DLD1 (cell line): ENCODE measurements around the gene CFAP45.

ENCODE experiments used
- in situ Hi-C: cut with HindIII; loops from 2 replicates; pipeline ENCODE4 v1.10.0; 2017; ENCODE audit warnings: low sequenced_read_pairs

CFAP45 gene

DNA sequence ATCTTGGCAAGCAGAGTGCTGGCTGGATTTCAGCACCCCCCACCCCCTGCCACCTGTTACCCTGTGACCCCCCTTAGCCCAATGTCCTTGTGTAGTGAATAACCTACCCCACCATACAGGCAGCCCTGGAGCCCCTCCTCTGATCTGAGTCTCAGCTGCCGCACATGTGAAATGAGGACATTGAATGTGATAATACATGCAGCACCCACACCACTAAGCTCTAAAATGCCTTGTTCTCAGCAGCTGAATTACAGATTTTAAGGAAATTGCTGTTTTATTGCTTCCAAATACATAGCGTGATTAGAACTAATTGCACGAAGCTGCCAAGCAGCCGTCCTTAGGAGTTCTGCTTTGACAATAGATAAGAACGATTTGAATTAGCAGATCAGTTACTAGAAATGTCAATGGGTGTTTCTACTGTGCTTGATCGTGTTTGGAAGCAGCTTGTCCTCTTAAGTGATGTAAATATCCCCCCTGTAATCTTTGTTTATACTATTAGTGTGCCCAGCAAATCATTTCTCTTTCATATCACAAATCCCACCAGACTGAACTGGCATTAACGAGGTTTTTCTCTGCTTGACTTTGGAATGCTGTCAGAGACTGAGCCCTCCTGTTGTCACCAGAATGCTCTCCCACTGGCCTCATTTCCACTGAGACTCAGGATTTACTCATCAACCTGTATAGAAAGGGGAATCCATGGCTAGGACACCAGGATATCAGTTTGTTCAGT lies 68.4 kb downstream of the CFAP45 start:
- in situ Hi-C loops, result no loop called here

DNA sequence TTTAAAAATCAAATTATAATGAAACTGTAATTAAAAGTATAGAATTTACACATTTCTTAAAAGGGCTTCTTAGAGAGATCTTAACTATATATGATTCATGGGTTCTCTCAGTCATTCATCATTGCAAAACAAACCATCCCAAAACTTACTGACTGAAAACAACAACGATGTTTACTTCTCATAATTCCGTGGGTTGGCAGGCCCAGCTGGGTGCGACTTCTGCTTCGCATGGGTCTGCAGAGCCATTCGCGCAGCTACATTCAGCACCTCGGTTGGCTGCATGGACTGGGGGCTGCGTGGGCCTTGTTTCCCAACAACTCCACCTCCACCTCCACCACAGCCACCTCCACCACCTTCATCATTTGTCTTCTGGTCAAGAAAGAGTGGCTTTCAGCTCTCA lies 69.2 kb downstream of the CFAP45 start:
- in situ Hi-C loops, result no loop called here

DNA sequence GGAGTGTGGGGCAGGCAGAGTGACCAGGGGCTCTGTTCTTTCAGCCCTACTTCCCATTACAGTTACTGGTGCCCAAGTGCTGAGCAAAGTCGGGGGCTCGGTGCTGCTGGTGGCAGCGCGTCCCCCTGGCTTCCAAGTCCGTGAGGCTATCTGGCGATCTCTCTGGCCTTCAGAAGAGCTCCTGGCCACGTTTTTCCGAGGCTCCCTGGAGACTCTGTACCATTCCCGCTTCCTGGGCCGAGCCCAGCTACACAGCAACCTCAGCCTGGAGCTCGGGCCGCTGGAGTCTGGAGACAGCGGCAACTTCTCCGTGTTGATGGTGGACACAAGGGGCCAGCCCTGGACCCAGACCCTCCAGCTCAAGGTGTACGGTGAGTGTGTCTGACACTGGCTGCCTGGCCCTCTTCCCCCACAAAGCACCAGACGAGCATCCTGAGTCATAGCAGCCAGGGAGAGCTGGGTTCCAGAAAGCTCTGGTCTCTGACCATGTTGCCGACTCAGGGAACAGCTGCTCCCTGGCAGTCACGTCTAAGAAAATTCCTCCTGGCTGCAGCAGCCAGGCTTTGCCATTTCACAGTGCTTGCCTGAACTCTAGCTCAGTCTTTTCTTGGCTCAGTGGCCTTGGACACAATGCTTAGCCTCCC lies 70.0 kb downstream of the CFAP45 start:
- in situ Hi-C loops, result no loop called here

DNA sequence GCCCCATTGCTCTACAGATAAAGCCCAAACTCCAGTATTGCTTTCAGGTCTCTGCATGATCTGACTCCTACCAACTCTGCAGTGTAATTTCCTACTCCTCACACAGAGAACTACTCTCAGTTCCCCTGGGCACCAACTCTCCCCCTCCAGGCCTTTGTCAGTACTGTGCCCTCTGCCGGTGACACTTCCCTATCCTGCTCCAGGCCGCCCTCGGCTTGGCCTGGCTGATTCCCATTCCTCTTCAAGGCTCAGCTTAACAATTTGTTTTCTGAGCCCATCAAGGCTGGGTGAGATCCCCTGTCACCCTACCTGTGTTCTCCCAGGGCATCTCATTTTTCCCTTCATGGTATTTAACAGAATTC lies 70.7 kb downstream of the CFAP45 start:
- in situ Hi-C loops, result no loop called here

DNA sequence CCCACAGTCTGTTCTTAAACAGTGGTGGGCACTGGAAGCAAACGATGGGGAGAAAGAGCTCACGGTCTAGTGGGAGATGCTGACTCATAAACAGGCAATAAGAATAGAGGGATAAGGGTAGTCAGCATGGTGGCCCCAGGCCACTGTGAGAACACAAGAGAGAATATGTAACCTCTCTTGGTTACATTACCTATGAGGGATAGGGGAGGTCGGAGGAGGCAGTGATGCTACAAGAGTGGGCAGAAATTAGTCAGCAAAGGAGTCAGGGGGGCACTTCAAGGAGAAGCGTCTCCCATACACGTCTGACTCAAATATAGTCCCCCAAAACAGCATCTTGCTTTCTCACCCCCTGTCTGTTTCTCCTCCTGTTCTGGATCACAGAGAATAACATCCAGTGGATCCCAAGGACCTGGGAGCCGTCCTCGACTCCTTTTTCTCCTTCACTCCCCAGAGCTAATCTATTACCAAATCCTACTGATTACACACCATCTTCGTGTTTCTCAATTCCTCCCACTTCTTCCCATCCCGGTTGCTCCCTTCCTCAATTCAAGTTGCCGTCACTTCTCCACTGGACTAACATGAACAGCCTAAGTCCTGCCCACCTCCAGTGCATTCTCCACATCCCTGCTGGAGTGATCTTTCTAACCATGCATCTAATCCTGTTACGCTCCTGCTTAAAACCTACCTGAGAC lies 71.2 kb downstream of the CFAP45 start:
- in situ Hi-C loops, result no loop called here

DNA sequence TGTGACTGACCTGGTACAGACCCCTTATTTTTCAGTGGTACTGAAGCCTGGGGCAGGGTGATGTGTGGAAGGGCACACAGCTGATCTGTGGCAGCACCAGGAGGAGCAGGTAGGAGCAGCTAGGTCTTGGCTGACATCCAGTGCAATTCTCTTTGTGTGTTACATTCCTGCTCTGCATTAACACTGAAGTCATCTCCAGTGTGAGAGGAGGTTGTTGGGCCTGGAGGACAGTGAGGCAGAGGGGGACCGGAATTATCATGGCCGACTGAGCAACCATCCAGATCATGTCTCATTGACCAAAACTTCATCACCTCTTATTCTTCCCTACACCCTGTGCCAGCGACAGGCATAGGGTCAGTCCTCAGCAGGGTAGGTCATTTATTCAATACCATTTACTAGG lies 71.8 kb downstream of the CFAP45 start:
- in situ Hi-C loops, result no loop called here

DNA sequence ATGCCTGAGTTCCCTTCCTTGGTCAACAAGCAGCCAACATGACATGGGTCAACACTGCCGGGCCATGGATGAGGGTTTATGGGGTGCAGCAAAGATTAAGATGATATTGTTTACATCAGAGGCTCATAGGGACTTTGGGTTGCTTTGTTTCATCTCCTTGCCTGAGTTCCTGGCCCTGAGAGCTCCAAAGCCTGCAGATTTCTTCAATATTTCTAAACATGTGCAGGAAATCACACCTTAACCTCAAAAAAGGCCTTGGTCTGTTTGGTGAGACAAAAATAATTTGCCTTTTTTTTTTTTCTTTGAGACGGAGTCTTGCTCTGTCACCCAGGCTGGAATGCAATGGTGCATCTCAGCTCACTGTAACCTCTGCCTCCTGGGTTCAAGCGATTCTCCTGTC lies 72.4 kb downstream of the CFAP45 start:
- in situ Hi-C loops, result no loop called here

DNA sequence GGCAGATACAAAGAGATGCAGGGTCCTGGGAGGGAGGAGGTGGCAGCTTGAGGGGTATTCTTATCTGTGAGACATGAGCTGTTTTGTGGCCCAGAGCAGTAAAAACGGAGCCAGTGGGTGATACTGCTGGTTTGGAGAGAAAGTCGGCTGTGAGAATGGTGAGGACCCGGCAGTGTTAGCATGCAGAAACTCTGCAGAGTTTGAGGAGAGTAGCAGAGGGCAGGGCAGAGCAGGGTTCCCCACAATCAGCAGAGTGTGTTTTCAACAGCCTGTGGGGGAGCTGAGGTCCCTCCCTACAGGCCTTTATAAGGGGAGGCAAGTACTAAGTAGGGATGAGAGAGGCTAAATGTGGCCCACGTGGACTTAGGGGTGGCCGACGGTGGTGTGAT lies 72.9 kb downstream of the CFAP45 start:
- in situ Hi-C loops, result no loop called here

DNA sequence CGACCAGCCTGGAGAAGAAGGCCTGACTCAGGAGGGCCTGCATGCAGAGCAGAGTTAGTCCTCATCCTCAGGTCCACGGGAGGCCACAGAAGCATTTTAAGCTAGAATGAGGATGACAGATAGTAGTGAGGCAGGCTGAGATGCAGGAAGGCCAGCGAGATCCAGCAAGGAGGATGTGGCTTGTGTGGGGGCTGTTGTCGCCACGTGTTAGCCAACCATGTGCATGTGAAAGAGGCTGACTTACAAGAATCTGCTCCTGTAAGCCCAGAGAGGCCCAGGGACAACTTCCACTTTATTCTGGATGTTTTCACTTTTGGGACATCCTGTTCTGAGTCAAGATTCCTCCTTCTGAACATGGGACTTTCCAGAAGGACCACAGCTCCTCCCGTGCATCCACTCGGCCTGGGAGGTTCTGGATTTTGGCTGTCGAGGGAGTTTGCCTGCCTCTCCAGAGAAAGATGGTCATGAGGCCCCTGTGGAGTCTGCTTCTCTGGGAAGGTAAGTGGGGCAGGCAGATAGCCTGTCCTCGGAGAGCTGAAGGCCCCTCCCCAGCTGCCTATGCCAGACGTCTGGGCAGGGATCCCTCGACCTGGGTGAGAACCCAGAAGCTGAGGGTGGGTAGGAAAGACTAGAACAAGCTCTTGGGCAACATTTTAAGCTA lies 73.4 kb downstream of the CFAP45 start, which contains the start of gene SLAMF8:
TSS of gene SLAMF8 (plus strand) at position 433 of the 661 bp plus-strand sequence. CDS start at position 459, 26 bp downstream.
- in situ Hi-C loops, result no loop called here

DNA sequence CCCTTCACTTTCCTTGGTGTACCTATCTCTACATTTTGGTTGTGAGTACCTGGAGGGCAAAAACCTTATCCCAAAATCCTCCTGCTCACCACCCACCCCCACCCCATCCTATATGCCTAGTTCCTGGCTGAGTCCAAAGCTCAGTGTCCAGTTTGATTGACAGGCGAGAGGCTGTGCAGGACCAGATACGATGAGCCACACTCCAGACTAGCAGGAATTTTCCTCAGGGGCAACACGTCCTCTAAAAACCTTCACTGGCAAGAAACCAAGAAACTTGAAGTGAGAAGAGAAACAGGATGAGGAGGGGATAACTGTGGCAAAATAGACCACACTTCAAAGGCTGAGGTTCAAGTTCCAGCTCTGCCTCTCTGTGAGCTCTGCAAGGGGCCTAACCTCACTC lies 74.4 kb downstream of the CFAP45 start:
- in situ Hi-C loops, result no loop called here

DNA sequence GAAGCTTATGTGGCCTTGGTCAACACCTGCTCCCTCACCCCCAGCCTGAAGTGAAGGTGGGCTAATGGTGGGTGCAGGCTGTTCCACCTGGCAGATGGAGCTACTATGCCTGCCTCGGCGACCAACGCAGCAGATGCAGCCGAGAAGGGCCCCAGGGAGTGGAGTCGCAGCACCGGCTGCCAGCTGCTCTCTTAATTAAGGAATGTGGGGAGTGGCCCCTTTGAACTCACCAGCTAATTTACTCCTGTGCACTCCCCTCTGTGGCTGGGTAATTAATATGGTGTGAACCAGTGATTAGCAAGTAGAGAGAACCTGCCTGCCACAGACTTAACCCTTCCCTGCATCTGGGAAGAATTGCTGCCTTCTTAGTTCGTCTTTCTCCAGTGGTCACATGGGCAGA lies 76.6 kb downstream of the CFAP45 start:
- in situ Hi-C loops, result no loop called here
